Keratinocyte (primary cell): ENCODE data around the gene UBE2I. TPM values are rescaled to one million over a fixed set of nuclear protein-coding genes. Genes with fewer than 3 reads are reported as not detected.
"Not testable (repeated sequence)": the region's sequence is repeated elsewhere in the genome, so short reads cannot be mapped to it uniquely, and the experiment has no call there.

Source experiments
- DNase-seq: peaks from one replicate; pipeline ENCODE4 v3.0.0-alpha.2; 2011; ENCODE audit warnings: low read depth, missing footprints, low spot score
- FAIRE-seq: peaks from 2 replicates; lab custom pipeline; 2011; peaks lifted over from hg19 to GRCh38; lab: Jason Lieb, UNC
- H2AFZ ChIP-seq: 2 replicates; pipeline ENCODE4 v1.6.0; 2012; ENCODE audit warnings: low read length, control low read depth, inconsistent platforms; ENCODE audit not compliant: control insufficient read depth
- H3K27ac ChIP-seq: 2 replicates; pipeline ENCODE4 v1.5.1; 2011; ENCODE audit warnings: low read length; ENCODE audit not compliant: control insufficient read depth, insufficient read depth
- H3K27me3 ChIP-seq: 3 replicates; pipeline ENCODE4 v1.6.0; 2011; ENCODE audit warnings: low read length; ENCODE audit not compliant: control insufficient read depth, insufficient read depth; ENCODE audit errors: extremely low read depth
- H3K36me3 ChIP-seq, 2 experiments: 2 replicates in 1 of 2; 3 replicates in 1 of 2; pipeline ENCODE4 v1.5.1; 2011; ENCODE audit warnings: low read length in 2 of 2, mild to moderate bottlenecking in 1 of 2; ENCODE audit not compliant: control insufficient read depth in 2 of 2, insufficient read depth in 2 of 2; ENCODE audit errors: extremely low read depth in 1 of 2
- H3K4me1 ChIP-seq: 3 replicates; pipeline ENCODE4 v1.5.1; 2011; ENCODE audit warnings: low read length; ENCODE audit not compliant: control insufficient read depth, insufficient read depth; ENCODE audit errors: extremely low read depth
- H3K4me2 ChIP-seq: 3 replicates; pipeline ENCODE4 v1.6.0; 2011; ENCODE audit warnings: low read depth, low read length; ENCODE audit not compliant: control insufficient read depth, insufficient read depth; ENCODE audit errors: extremely low read depth
- H3K4me3 ChIP-seq, 3 experiments: fragments of 200-600 bp in 1 of 3; sonication (generic) in 1 of 3; 2 replicates in 2 of 3; 3 replicates in 1 of 3; pipeline ENCODE4 v1.5.1; 2011 to 2016; ENCODE audit warnings: low read length in 3 of 3, mild to moderate bottlenecking in 3 of 3, control low read depth in 2 of 3, inconsistent platforms in 1 of 3, low read depth in 1 of 3, mixed read lengths in 1 of 3, mixed run types in 1 of 3, moderate library complexity in 1 of 3; ENCODE audit not compliant: control insufficient read depth in 2 of 3, insufficient read depth in 2 of 3; ENCODE audit errors: extremely low read depth in 1 of 3
- H3K79me2 ChIP-seq: 2 replicates; pipeline ENCODE4 v1.6.0; 2012; ENCODE audit warnings: low read length; ENCODE audit not compliant: control insufficient read depth, insufficient read depth
- H3K9ac ChIP-seq: 3 replicates; pipeline ENCODE4 v1.6.0; 2011; ENCODE audit warnings: low read length; ENCODE audit not compliant: control insufficient read depth, insufficient read depth; ENCODE audit errors: extremely low read depth
- H3K9me1 ChIP-seq: 3 replicates; pipeline ENCODE4 v1.6.0; 2011; ENCODE audit warnings: low read length; ENCODE audit not compliant: control insufficient read depth, insufficient read depth; ENCODE audit errors: extremely low read depth
- H3K9me3 ChIP-seq: 2 replicates; pipeline ENCODE4 v1.5.1; 2012; ENCODE audit warnings: low read depth, low read length; ENCODE audit not compliant: control insufficient read depth
- H4K20me1 ChIP-seq: 3 replicates; pipeline ENCODE4 v1.6.0; 2011; ENCODE audit warnings: low read length; ENCODE audit not compliant: control insufficient read depth, insufficient read depth; ENCODE audit errors: extremely low read depth
- EZH2 ChIP-seq: IDR thresholded peaks from one replicate; pipeline ENCODE4 v1.6.1; 2012; ENCODE audit warnings: inconsistent platforms, mild to moderate bottlenecking, low read length, moderate library complexity
- dilution Hi-C: fragments of 300-500 bp; cut with MboI; formaldehyde crosslinking; loops from one replicate; pipeline ENCODE4 v1.7.0; 2020; ENCODE audit warnings: low sequenced_read_pairs; ENCODE audit not compliant: extremely low pct_ligation_motif_present
- polyA plus RNA-seq, 5 experiments: library from polyadenylated mRNA; depleted of rRNA in 3 of 5; stranded (reverse) in 3 of 5; stranded (forward) in 1 of 5; unstranded in 1 of 5; fragments of >200 nt; gene quantifications; 1 replicate in 1 of 5; 2 replicates in 3 of 5; 3 replicates in 1 of 5; pipeline versions ENCODE4 v1.2.1 to v1.2.3, GENCODE V29; 2011 to 2012; ENCODE audit warnings: missing spikeins in 2 of 5, low read depth in 1 of 5, low replicate concordance in 1 of 5
- TF ChIP-seq, protein P1 (sequence below), 3 experiments: IDR thresholded peaks in 1 of 3; conservative IDR thresholded peaks in 1 of 3; optimal IDR thresholded peaks in 1 of 3; 2 replicates in 2 of 3; 3 replicates in 1 of 3; pipeline versions ENCODE3 to v1.5.1; 2011; ENCODE audit warnings: low read length in 3 of 3, mild to moderate bottlenecking in 3 of 3, moderate library complexity in 2 of 3, control low read depth in 1 of 3, inconsistent platforms in 1 of 3; ENCODE audit not compliant: insufficient read depth in 2 of 3; ENCODE audit errors: extremely low read depth in 1 of 3

UBE2I gene
- polyA plus RNA-seq, 1 donor (not counting 4 experiments of a cell fraction or from before 2014, with no cell fraction given) = 157 TPM

DNA sequence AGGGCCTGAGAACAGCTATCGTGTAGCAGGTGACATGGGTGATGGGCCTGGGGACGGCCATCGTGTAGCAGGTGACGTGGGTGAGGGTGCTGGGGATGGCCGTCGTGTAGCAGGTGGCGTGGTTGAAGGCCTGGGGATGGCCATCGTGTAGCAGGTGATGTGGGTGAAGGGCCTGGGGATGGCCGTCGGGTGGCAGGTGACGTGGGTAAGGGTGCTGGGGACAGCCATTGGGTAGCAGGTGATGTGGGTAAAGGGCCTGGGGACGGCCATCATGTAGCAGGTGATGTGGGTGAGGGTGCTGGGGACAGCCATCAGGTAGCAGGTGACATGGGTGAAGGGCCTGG lies 38.1 kb upstream of the UBE2I start:
- no peaks in the 10 kb centered on the region for H3K9me3 ChIP-seq
- H3K9me1 ChIP-seq = no peaks in the 10 kb centered on the region
- H3K27ac ChIP-seq = no peak overlapping the region
- no peaks in the 10 kb centered on the region for H3K4me1 ChIP-seq
- FAIRE-seq = no peak
- no peaks in the 10 kb centered on the region for H4K20me1 ChIP-seq
- no peak overlapping the region for H3K4me2 ChIP-seq
- dilution Hi-C loops = no loop called here
- no peak overlapping the region for H2AFZ ChIP-seq
- DNase-seq = no peak
- H3K4me3 ChIP-seq = no peak overlapping the region
- H3K79me2 ChIP-seq = no peaks in the 10 kb centered on the region
- H3K36me3 ChIP-seq = no peaks in the 10 kb centered on the region
- TF ChIP-seq, protein P1, sequence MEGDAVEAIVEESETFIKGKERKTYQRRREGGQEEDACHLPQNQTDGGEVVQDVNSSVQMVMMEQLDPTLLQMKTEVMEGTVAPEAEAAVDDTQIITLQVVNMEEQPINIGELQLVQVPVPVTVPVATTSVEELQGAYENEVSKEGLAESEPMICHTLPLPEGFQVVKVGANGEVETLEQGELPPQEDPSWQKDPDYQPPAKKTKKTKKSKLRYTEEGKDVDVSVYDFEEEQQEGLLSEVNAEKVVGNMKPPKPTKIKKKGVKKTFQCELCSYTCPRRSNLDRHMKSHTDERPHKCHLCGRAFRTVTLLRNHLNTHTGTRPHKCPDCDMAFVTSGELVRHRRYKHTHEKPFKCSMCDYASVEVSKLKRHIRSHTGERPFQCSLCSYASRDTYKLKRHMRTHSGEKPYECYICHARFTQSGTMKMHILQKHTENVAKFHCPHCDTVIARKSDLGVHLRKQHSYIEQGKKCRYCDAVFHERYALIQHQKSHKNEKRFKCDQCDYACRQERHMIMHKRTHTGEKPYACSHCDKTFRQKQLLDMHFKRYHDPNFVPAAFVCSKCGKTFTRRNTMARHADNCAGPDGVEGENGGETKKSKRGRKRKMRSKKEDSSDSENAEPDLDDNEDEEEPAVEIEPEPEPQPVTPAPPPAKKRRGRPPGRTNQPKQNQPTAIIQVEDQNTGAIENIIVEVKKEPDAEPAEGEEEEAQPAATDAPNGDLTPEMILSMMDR (optimal IDR thresholded peaks at IDR 0.05 in 1 of 3, IDR thresholded peaks at IDR 0.05 in 1 of 3, conservative IDR thresholded peaks at IDR 0.05 in 1 of 3; ENCODE audit: extremely low read depth in 1 of 3, insufficient read depth in 2 of 3, low read length in 3 of 3) = no peak
- TF ChIP-seq EZH2 = no peak
- H3K9ac ChIP-seq = no peak overlapping the region
- H3K27me3 ChIP-seq = no peaks in the 10 kb centered on the region

DNA sequence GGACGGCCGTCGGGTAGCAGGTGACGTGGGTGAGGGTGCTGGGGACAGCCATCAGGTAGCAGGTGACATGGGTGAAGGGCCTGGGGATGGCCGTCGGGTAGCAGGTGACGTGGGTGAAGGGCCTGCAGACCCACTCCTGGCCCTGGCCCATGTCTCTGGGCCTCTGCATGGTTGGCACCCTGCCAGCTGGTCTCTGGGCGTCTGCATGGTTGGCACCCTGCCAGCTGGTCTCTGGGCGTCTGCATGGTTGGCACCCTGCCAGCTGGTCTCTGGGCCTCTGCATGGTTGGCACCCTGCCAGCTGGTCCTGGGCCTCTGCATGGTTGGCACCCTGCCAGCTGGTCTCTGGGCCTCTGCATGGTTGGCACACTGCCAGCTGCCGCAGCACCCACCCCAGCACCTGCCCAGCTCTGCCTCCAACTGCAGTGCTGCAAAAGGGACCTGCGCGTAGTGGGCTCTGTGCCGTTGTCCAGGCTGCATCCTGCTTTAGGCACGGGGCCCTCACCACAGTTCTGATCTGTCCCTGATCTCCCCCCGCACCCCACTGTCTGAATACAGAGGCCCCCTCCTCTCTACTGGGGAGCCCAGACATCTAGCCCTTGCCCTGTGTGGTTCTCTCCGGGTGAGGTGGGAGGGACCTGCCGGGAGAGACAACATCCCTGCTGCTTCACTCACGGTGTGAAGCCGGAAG lies 37.6 kb upstream of the UBE2I start:
- DNase-seq, H3K4me2 ChIP-seq, H3K79me2 ChIP-seq, H3K9ac ChIP-seq, H3K27ac ChIP-seq, FAIRE-seq, H4K20me1 ChIP-seq, H3K4me1 ChIP-seq, dilution Hi-C loops, H3K27me3 ChIP-seq, H3K9me1 ChIP-seq, H3K4me3 ChIP-seq, H2AFZ ChIP-seq, H3K36me3 ChIP-seq, H3K9me3 ChIP-seq: not testable (repeated sequence)
